ENCODE measurements around the gene FEZF2. TPM values are rescaled to one million over a fixed set of nuclear protein-coding genes. Genes with fewer than 3 reads are reported as not detected.

Gene FEZF2
- total RNA-seq, 1 experiment from 2014 or later: not detected

GRCh38 chr3:62359531-62359930 lies 13.8 kb downstream of the FEZF2 start:
- ATAC-seq (no peak), DNase-seq (no peak)
- H3K27me3 ChIP-seq (ENCODE audit: low read length): 0 out of 2 replicates have a peak, but pooled peaks cover 3% of the 10 kb centered on the region
- no peaks in the 10 kb centered on the region for H3K4me1 ChIP-seq (ENCODE audit: insufficient read depth, low read length)
- ChIA-PET CTCF (no interaction called here), POLR2A (ENCODE audit: unreplicated experiment) (no interaction called here)
- TF ChIP-seq EZH2 (IDR thresholded peaks at IDR 0.05; ENCODE audit: low read length, unreplicated experiment) (no peak), EZH2phosphoT487 (IDR thresholded peaks at IDR 0.05; ENCODE audit: borderline replicate concordance, low read length) (no peak), CTCF (conservative IDR thresholded peaks at IDR 0.05; ENCODE audit: low read depth, low read length) (no peak)
- no peaks in the 10 kb centered on the region for H3K36me3 ChIP-seq (ENCODE audit: low read depth, low read length)
- BruUV-seq (replicated peaks): no TSS peak
- H3K4me2 ChIP-seq (ENCODE audit: low read length): no peak overlapping the region
- H3K9me2 ChIP-seq (replicated peaks; ENCODE audit: low read length): no peaks in the 10 kb centered on the region; the same call in 1 of the 2 replicates
- no peaks in the 10 kb centered on the region for H3K79me2 ChIP-seq (ENCODE audit: low read length)
- H3K9me3 ChIP-seq (ENCODE audit: low read length): no peaks in the 10 kb centered on the region
- H3K27ac ChIP-seq (ENCODE audit: low read length): no peak overlapping the region
- no peak overlapping the region for H2AFZ ChIP-seq (ENCODE audit: low read length)
- H3K9ac ChIP-seq (ENCODE audit: low read length): no peak overlapping the region
- H3K4me3 ChIP-seq (ENCODE audit: low read length): no peak overlapping the region
- intact Hi-C loops (cut with micrococcal nuclease): no loop called here
- no peaks in the 10 kb centered on the region for H3F3A ChIP-seq (ENCODE audit: low read length, unreplicated experiment)
- no peaks in the 10 kb centered on the region for H4K20me1 ChIP-seq (ENCODE audit: low read length)

- no peaks in the 10 kb centered on the region for H3K4me1 ChIP-seq (ENCODE audit: insufficient read depth, low read length)
- H3K27me3 ChIP-seq (ENCODE audit: low read length): 0 out of 2 replicates have a peak, but pooled peaks cover 3% of the 10 kb centered on the region
- ATAC-seq (no peak), DNase-seq (no peak)
- H3K27ac ChIP-seq (ENCODE audit: low read length): no peak overlapping the region
- no peak overlapping the region for H2AFZ ChIP-seq (ENCODE audit: low read length)
- no peak overlapping the region for H3K4me2 ChIP-seq (ENCODE audit: low read length)
- H3K4me3 ChIP-seq (ENCODE audit: low read length): no peak overlapping the region
- no peaks in the 10 kb centered on the region for H3K9me3 ChIP-seq (ENCODE audit: low read length)
- no TSS peak for BruUV-seq (replicated peaks)
- TF ChIP-seq EZH2 (IDR thresholded peaks at IDR 0.05; ENCODE audit: low read length, unreplicated experiment) (no peak), EZH2phosphoT487 (IDR thresholded peaks at IDR 0.05; ENCODE audit: borderline replicate concordance, low read length) (no peak), CTCF (conservative IDR thresholded peaks at IDR 0.05; ENCODE audit: low read depth, low read length) (no peak)
- no peaks in the 10 kb centered on the region; the same call in 1 of the 2 replicates for H3K9me2 ChIP-seq (replicated peaks; ENCODE audit: low read length)
- H3K79me2 ChIP-seq (ENCODE audit: low read length): no peaks in the 10 kb centered on the region
- intact Hi-C loops (cut with micrococcal nuclease): no loop called here
- ChIA-PET POLR2A (ENCODE audit: unreplicated experiment) (no interaction called here), CTCF (no interaction called here)
- no peak overlapping the region for H3K9ac ChIP-seq (ENCODE audit: low read length)
- no peaks in the 10 kb centered on the region for H4K20me1 ChIP-seq (ENCODE audit: low read length)
- H3F3A ChIP-seq (ENCODE audit: low read length, unreplicated experiment): no peaks in the 10 kb centered on the region
- no peaks in the 10 kb centered on the region for H3K36me3 ChIP-seq (ENCODE audit: low read depth, low read length)
These were observed 17.0 kb downstream of the FEZF2 start for GRCh38 chr3:62356356-62356755.

- POLR2A ChIA-PET (ENCODE audit: unreplicated experiment): no interaction called here
- TF ChIP-seq EZH2phosphoT487 (IDR thresholded peaks at IDR 0.05; ENCODE audit: borderline replicate concordance, low read length) (no peak), EZH2 (IDR thresholded peaks at IDR 0.05; ENCODE audit: low read length, unreplicated experiment) (no peak), CTCF (conservative IDR thresholded peaks at IDR 0.05; ENCODE audit: low read depth, low read length) (no peak)
- H3K27me3 ChIP-seq (ENCODE audit: low read length): 0 out of 2 replicates have a peak, but pooled peaks cover 3% of the 10 kb centered on the region
- H3F3A ChIP-seq (ENCODE audit: low read length, unreplicated experiment): no peaks in the 10 kb centered on the region
- no peaks in the 10 kb centered on the region for H3K4me1 ChIP-seq (ENCODE audit: insufficient read depth, low read length)
- H3K79me2 ChIP-seq (ENCODE audit: low read length): no peaks in the 10 kb centered on the region
- no peaks in the 10 kb centered on the region for H3K9me3 ChIP-seq (ENCODE audit: low read length)
- H4K20me1 ChIP-seq (ENCODE audit: low read length): no peaks in the 10 kb centered on the region
- no peak overlapping the region for H3K4me2 ChIP-seq (ENCODE audit: low read length)
- no peak overlapping the region for H3K9ac ChIP-seq (ENCODE audit: low read length)
- CTCF ChIA-PET: no interaction called here
- no peak for DNase-seq
- no peak overlapping the region for H3K27ac ChIP-seq (ENCODE audit: low read length)
- ATAC-seq: no peak
- H3K36me3 ChIP-seq (ENCODE audit: low read depth, low read length): no peaks in the 10 kb centered on the region
- intact Hi-C loops (cut with micrococcal nuclease): no loop called here
- no peak overlapping the region for H2AFZ ChIP-seq (ENCODE audit: low read length)
- no peaks in the 10 kb centered on the region; the same call in 1 of the 2 replicates for H3K9me2 ChIP-seq (replicated peaks; ENCODE audit: low read length)
- no TSS peak for BruUV-seq (replicated peaks)
- no peak overlapping the region for H3K4me3 ChIP-seq (ENCODE audit: low read length)
These were observed 17.6 kb downstream of the FEZF2 start for GRCh38 chr3:62355703-62356102.
